K562 (cell line): Measurements from ENCODE around the gene ZNF17. TPM values are rescaled to one million over a fixed set of nuclear protein-coding genes. Genes with fewer than 3 reads are reported as not detected.

Experiments
- CEBPB ChIP-seq: fragments of 450-650 bp; IDR thresholded peaks from 2 replicates; pipeline ENCODE4 v1.6.1; 2016; ENCODE audit warnings: missing genetic modification characterization, missing compliant biosample characterization
- CEBPG ChIP-seq, 3 experiments: fragments of 200-800 bp in 1 of 3; sonication (Bioruptor generic) in 1 of 3; sonication (generic) in 1 of 3; formaldehyde crosslinking in 1 of 3; IDR thresholded peaks in 2 of 3; conservative IDR thresholded peaks in 1 of 3; 2 replicates each; pipeline versions ENCODE4 v1.6.1 to v1.8.0; 2016 to 2022; ENCODE audit warnings: missing compliant biosample characterization in 2 of 3, missing genetic modification characterization in 2 of 3, mild to moderate bottlenecking in 1 of 3, missing genetic modification reagents in 1 of 3
- EGR1 ChIP-seq: fragments of 450-650 bp; conservative IDR thresholded peaks from 2 replicates; pipeline ENCODE4 v1.6.1; 2017; ENCODE audit warnings: mild to moderate bottlenecking
- ETS2 ChIP-seq: IDR thresholded peaks from 2 replicates; pipeline ENCODE4 v1.6.1; 2016; ENCODE audit warnings: borderline replicate concordance, missing genetic modification characterization, mild to moderate bottlenecking, moderate library complexity, missing compliant biosample characterization; ENCODE audit not compliant: poor library complexity, severe bottlenecking
- HDAC2 ChIP-seq: fragments of 450-650 bp; IDR thresholded peaks from 2 replicates; pipeline ENCODE4 v1.6.1; 2016; ENCODE audit warnings: mild to moderate bottlenecking
- JUNB ChIP-seq: fragments of 450-650 bp; formaldehyde crosslinking; conservative IDR thresholded peaks from 2 replicates; pipeline ENCODE4 v1.4.0; 2020; ENCODE audit warnings: mild to moderate bottlenecking
- MCM5 ChIP-seq: fragments of 450-650 bp; IDR thresholded peaks from 2 replicates; pipeline ENCODE4 v1.6.1; 2016; ENCODE audit warnings: low read depth
- MTA1 ChIP-seq: fragments of 450-650 bp; IDR thresholded peaks from 2 replicates; pipeline ENCODE4 v1.6.1; 2017; ENCODE audit warnings: borderline replicate concordance
- MYC ChIP-seq, 2 experiments: fragments of 250-450 bp in 1 of 2; sonication (Bioruptor Pico) in 1 of 2; IDR thresholded peaks; 2 replicates each; pipeline versions ENCODE4 v1.5.1 to v1.6.1; 2012 to 2021; ENCODE audit warnings: low read depth in 2 of 2, borderline replicate concordance in 1 of 2, improper control_type of control experiment in 1 of 2, low read length in 1 of 2, mild to moderate bottlenecking in 1 of 2, moderate library complexity in 1 of 2
- ZNF143 ChIP-seq: sonication (generic); formaldehyde crosslinking; IDR thresholded peaks from 2 replicates; pipeline ENCODE4 v1.9.0; 2022; ENCODE audit warnings: mild to moderate bottlenecking, missing genetic modification reagents
- polyA plus RNA-seq, 8 experiments: library from polyadenylated mRNA; depleted of rRNA in 4 of 8; stranded (reverse) in 5 of 8; unstranded in 3 of 8; fragments of >200 nt; fragmentation: Nextera tagmentation in 2 of 8; fragmentation: Illumina TruSeq in 1 of 8; extraction: Ambion mirVana in 2 of 8; extraction: Trizol in 1 of 8; gene quantifications; 2 replicates each; pipeline versions ENCODE4 v1.2.1 to v1.2.3, GENCODE V29; 2011 to 2014; ENCODE audit warnings: inconsistent platforms in 1 of 8, missing spikeins in 1 of 8
- total RNA-seq, 7 experiments: library from RNA; depleted of rRNA in 6 of 7; stranded (reverse); fragments of >200 nt in 6 of 7; fragmentation: Illumina TruSeq in 2 of 7; extraction: Trizol in 2 of 7; gene quantifications; 2 replicates each; pipeline versions ENCODE4 v1.2.1 to v1.2.3, GENCODE V29; 2011 to 2021; ENCODE audit warnings: low replicate concordance in 1 of 7
- TF ChIP-seq, protein P1 (sequence below): fragments of 450-650 bp; IDR thresholded peaks from 2 replicates; pipeline ENCODE4 v1.6.1; 2016; ENCODE audit warnings: mild to moderate bottlenecking, moderate library complexity
- TF ChIP-seq, protein P2 (sequence below), 2 experiments: fragments of 450-650 bp in 1 of 2; sonication (generic) in 1 of 2; formaldehyde crosslinking in 1 of 2; IDR thresholded peaks in 1 of 2; conservative IDR thresholded peaks in 1 of 2; 2 replicates each; pipeline versions ENCODE4 v1.6.1 to v1.8.1; 2016 to 2023; ENCODE audit warnings: mild to moderate bottlenecking in 2 of 2, moderate library complexity in 2 of 2, inconsistent platforms in 1 of 2, missing genetic modification reagents in 1 of 2

ZNF17 gene
- total and polyA plus RNA-seq, 9 of the 15 experiments (the other 6 are each of a cell fraction or from before 2014, with no cell fraction given) = 5.3 to 8.6 (median 6.5) TPM

DNA sequence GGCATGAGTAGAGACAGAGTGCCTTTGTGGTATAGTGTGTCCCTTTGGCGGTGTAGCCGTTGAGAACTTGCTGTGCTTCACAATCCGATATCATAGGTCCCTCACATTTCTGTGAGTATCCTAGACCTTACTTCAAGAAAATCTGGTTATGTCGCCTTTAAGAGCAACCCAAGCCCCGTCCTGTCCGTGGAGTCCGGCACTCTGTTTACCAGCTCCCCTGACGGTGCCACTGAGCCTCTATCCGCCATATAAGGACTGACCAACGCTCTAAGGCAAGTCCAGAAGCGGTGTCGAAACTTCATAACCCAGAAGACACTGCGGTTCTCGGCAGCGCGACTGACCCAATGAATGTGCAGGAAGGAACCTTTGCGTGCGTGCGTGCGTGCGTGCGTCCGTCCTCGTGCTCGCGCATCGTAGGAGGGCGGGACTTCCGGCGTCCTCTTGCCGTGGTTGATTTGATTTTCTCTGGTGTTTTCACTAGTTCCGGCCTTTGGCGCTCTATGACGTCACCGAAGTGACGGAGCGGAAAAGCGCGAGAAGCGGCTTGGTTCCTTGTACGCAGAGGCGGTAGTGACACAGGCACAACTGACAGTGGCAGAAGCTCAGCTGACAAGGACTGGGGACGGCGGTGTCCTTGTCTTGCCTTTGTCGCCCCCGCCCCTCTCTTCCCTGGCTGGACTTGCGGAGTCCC is 47.8 kb upstream of the ZNF17 start, which contains the start of the genes TRAPPC2B and ZNF547 (continued):
- TF ChIP-seq, protein P1, sequence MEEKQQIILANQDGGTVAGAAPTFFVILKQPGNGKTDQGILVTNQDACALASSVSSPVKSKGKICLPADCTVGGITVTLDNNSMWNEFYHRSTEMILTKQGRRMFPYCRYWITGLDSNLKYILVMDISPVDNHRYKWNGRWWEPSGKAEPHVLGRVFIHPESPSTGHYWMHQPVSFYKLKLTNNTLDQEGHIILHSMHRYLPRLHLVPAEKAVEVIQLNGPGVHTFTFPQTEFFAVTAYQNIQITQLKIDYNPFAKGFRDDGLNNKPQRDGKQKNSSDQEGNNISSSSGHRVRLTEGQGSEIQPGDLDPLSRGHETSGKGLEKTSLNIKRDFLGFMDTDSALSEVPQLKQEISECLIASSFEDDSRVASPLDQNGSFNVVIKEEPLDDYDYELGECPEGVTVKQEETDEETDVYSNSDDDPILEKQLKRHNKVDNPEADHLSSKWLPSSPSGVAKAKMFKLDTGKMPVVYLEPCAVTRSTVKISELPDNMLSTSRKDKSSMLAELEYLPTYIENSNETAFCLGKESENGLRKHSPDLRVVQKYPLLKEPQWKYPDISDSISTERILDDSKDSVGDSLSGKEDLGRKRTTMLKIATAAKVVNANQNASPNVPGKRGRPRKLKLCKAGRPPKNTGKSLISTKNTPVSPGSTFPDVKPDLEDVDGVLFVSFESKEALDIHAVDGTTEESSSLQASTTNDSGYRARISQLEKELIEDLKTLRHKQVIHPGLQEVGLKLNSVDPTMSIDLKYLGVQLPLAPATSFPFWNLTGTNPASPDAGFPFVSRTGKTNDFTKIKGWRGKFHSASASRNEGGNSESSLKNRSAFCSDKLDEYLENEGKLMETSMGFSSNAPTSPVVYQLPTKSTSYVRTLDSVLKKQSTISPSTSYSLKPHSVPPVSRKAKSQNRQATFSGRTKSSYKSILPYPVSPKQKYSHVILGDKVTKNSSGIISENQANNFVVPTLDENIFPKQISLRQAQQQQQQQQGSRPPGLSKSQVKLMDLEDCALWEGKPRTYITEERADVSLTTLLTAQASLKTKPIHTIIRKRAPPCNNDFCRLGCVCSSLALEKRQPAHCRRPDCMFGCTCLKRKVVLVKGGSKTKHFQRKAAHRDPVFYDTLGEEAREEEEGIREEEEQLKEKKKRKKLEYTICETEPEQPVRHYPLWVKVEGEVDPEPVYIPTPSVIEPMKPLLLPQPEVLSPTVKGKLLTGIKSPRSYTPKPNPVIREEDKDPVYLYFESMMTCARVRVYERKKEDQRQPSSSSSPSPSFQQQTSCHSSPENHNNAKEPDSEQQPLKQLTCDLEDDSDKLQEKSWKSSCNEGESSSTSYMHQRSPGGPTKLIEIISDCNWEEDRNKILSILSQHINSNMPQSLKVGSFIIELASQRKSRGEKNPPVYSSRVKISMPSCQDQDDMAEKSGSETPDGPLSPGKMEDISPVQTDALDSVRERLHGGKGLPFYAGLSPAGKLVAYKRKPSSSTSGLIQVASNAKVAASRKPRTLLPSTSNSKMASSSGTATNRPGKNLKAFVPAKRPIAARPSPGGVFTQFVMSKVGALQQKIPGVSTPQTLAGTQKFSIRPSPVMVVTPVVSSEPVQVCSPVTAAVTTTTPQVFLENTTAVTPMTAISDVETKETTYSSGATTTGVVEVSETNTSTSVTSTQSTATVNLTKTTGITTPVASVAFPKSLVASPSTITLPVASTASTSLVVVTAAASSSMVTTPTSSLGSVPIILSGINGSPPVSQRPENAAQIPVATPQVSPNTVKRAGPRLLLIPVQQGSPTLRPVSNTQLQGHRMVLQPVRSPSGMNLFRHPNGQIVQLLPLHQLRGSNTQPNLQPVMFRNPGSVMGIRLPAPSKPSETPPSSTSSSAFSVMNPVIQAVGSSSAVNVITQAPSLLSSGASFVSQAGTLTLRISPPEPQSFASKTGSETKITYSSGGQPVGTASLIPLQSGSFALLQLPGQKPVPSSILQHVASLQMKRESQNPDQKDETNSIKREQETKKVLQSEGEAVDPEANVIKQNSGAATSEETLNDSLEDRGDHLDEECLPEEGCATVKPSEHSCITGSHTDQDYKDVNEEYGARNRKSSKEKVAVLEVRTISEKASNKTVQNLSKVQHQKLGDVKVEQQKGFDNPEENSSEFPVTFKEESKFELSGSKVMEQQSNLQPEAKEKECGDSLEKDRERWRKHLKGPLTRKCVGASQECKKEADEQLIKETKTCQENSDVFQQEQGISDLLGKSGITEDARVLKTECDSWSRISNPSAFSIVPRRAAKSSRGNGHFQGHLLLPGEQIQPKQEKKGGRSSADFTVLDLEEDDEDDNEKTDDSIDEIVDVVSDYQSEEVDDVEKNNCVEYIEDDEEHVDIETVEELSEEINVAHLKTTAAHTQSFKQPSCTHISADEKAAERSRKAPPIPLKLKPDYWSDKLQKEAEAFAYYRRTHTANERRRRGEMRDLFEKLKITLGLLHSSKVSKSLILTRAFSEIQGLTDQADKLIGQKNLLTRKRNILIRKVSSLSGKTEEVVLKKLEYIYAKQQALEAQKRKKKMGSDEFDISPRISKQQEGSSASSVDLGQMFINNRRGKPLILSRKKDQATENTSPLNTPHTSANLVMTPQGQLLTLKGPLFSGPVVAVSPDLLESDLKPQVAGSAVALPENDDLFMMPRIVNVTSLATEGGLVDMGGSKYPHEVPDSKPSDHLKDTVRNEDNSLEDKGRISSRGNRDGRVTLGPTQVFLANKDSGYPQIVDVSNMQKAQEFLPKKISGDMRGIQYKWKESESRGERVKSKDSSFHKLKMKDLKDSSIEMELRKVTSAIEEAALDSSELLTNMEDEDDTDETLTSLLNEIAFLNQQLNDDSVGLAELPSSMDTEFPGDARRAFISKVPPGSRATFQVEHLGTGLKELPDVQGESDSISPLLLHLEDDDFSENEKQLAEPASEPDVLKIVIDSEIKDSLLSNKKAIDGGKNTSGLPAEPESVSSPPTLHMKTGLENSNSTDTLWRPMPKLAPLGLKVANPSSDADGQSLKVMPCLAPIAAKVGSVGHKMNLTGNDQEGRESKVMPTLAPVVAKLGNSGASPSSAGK = peak; percentile 36; the same call in 1 of the 2 replicates
- TF ChIP-seq ZNF143 (CRISPR knock-in tag) = peak; percentile 84
- peak; percentile 62; the same call in 1 of the 2 replicates for TF ChIP-seq JUNB
- TF ChIP-seq EGR1 = peak; percentile 86
- no peak for TF ChIP-seq HDAC2
- TF ChIP-seq ETS2 = no peak
- TF ChIP-seq, protein P2, sequence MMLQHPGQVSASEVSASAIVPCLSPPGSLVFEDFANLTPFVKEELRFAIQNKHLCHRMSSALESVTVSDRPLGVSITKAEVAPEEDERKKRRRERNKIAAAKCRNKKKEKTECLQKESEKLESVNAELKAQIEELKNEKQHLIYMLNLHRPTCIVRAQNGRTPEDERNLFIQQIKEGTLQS (IDR thresholded peaks at IDR 0.05) = peak; percentile 98
- TF ChIP-seq, protein P2 (CRISPR knock-in tag; conservative IDR thresholded peaks at IDR 0.05) = no peak
- TF ChIP-seq MTA1 = peak; percentile 71
- TF ChIP-seq CEBPG (CRISPR knock-in tag; IDR thresholded peaks at IDR 0.05) = peak; percentile 91
- peak in 1 of 2 experiments; percentile 37; a peak in 2 of 4 replicates for TF ChIP-seq CEBPG (tag; conservative IDR thresholded peaks at IDR 0.05 in 1 of 2, IDR thresholded peaks at IDR 0.05 in 1 of 2)
- TF ChIP-seq MCM5 = no peak
- peak; percentile 59; the same call in 1 of the 2 replicates for TF ChIP-seq CEBPB (tag)
- TF ChIP-seq MYC (IDR thresholded peaks at IDR 0.05; ENCODE audit: low read depth, low read length) = peak; percentile 45
- TF ChIP-seq MYC (CRISPR knock-in tag; IDR thresholded peaks at IDR 0.05; ENCODE audit: borderline replicate concordance, low read depth) = no peak
